IMR-90 (cell line): ENCODE measurements around the gene PGA3. TPM values are rescaled to one million over a fixed set of nuclear protein-coding genes. Genes with fewer than 3 reads are reported as not detected.

Source experiments
- ATAC-seq: fragments of 200-7000 bp; cut with Tn5 transposase; 2 replicates; pipeline ENCODE4 v1.9.1; 2020; ENCODE audit warnings: low read depth, mild to moderate bottlenecking, moderate library complexity
- BruUV-seq: library from RNA; stranded (reverse); fragments of 400-500 nt; replicated peaks from 2 replicates; lab custom pipeline; 2021; lab: Mats Ljungman, UMichigan
- CTCF ChIA-PET: fragments of 300-600 bp; formaldehyde crosslinking; extraction: SDS; loops from one replicate; lab custom pipeline; 2021; ENCODE audit warnings: antibody characterized with exemption; lab: Yijun Ruan, JAX
- POLR2A ChIA-PET: fragments of 300-600 bp; sonication (Branson Sonifier 250); formaldehyde crosslinking; loops from one replicate; lab custom pipeline; 2022; ENCODE audit warnings: antibody characterized with exemption; ENCODE audit not compliant: unreplicated experiment; lab: Charles Lee
- DNase-seq: peaks from one replicate; pipeline ENCODE4 v3.0.0; 2013
- H2AFZ ChIP-seq: replicated peaks from 2 replicates; pipeline ENCODE3; 2013; ENCODE audit warnings: low read length, mild to moderate bottlenecking; ENCODE audit not compliant: poor library complexity
- H2AK5ac ChIP-seq: 2 replicates; pipeline ENCODE4 v1.6.1; 2013; ENCODE audit warnings: low read depth, low read length, inconsistent platforms
- H2AK9ac ChIP-seq: replicated peaks from 2 replicates; pipeline ENCODE3; 2013; ENCODE audit warnings: mild to moderate bottlenecking, low read depth, low read length, moderate library complexity; ENCODE audit not compliant: poor library complexity
- H2BK120ac ChIP-seq: 2 replicates; pipeline ENCODE4 v1.6.1; 2013; ENCODE audit warnings: low read depth, low read length, inconsistent platforms
- H2BK15ac ChIP-seq: 3 replicates; pipeline ENCODE4 v1.6.1; 2013; ENCODE audit warnings: low read depth, low read length, inconsistent platforms
- H2BK20ac ChIP-seq: 2 replicates; pipeline ENCODE4 v1.6.1; 2013; ENCODE audit warnings: low read depth, mild to moderate bottlenecking, inconsistent platforms, low read length, moderate library complexity
- H2BK5ac ChIP-seq: 2 replicates; pipeline ENCODE4 v1.6.1; 2013; ENCODE audit warnings: mild to moderate bottlenecking, low read depth, low read length, inconsistent platforms; ENCODE audit not compliant: poor library complexity, severe bottlenecking
- H3K14ac ChIP-seq: replicated peaks from 2 replicates; pipeline ENCODE4 v1.6.1; 2013; ENCODE audit warnings: low read depth, low read length, inconsistent platforms
- H3K18ac ChIP-seq: 2 replicates; pipeline ENCODE4 v1.6.1; 2013; ENCODE audit warnings: low read depth, low read length, control low read depth
- H3K23ac ChIP-seq: 2 replicates; pipeline ENCODE4 v1.6.1; 2013; ENCODE audit warnings: low read depth, low read length, inconsistent platforms
- H3K27ac ChIP-seq: 2 replicates; pipeline ENCODE4 v1.5.1; 2013; ENCODE audit warnings: mild to moderate bottlenecking, control low read depth, low read length; ENCODE audit not compliant: insufficient read depth
- H3K27me3 ChIP-seq: 2 replicates; pipeline ENCODE4 v1.6.1; 2013; ENCODE audit warnings: low read length; ENCODE audit not compliant: control insufficient read depth, insufficient read depth
- H3K36me3 ChIP-seq: 2 replicates; pipeline ENCODE4 v1.6.1; 2013; ENCODE audit warnings: low read length, mixed read lengths; ENCODE audit not compliant: control insufficient read depth, insufficient read depth
- H3K4ac ChIP-seq: 2 replicates; pipeline ENCODE4 v1.6.1; 2013; ENCODE audit warnings: low read depth, low read length, inconsistent platforms
- H3K4me1 ChIP-seq: 2 replicates; pipeline ENCODE4 v1.6.1; 2013; ENCODE audit warnings: low read length, mixed read lengths; ENCODE audit not compliant: control insufficient read depth, insufficient read depth
- H3K4me2 ChIP-seq: 2 replicates; pipeline ENCODE4 v1.6.1; 2013; ENCODE audit warnings: low read depth, mild to moderate bottlenecking, control low read depth, low read length, moderate library complexity
- H3K4me3 ChIP-seq: 2 replicates; pipeline ENCODE4 v1.5.1; 2013; ENCODE audit warnings: low read depth, mild to moderate bottlenecking, control low read depth, low read length, moderate library complexity; ENCODE audit not compliant: insufficient read depth
- H3K56ac ChIP-seq: 2 replicates; pipeline ENCODE4 v1.6.1; 2013; ENCODE audit warnings: low read length, inconsistent platforms; ENCODE audit not compliant: insufficient read depth; ENCODE audit errors: extremely low read depth
- H3K79me1 ChIP-seq, 2 experiments: 2 replicates each; pipeline ENCODE4 v1.6.1; 2013; ENCODE audit warnings: low read length in 2 of 2, inconsistent platforms in 1 of 2, low read depth in 1 of 2
- H3K9ac ChIP-seq: 2 replicates; pipeline ENCODE4 v1.6.1; 2013; ENCODE audit warnings: low read depth, low read length, control low read depth
- H3K9me1 ChIP-seq: 2 replicates; pipeline ENCODE4 v1.6.1; 2013; ENCODE audit warnings: low read length, inconsistent platforms; ENCODE audit not compliant: insufficient read depth
- H3K9me3 ChIP-seq: 2 replicates; pipeline ENCODE4 v1.6.1; 2013; ENCODE audit warnings: low read length; ENCODE audit not compliant: control insufficient read depth, insufficient read depth
- H4K20me1 ChIP-seq: 2 replicates; pipeline ENCODE4 v1.6.1; 2013; ENCODE audit warnings: low read length, inconsistent platforms; ENCODE audit not compliant: insufficient read depth
- H4K5ac ChIP-seq: 2 replicates; pipeline ENCODE4 v1.6.1; 2013; ENCODE audit warnings: mild to moderate bottlenecking, low read depth, low read length, control low read depth
- H4K8ac ChIP-seq, 2 experiments: 2 replicates each; pipeline ENCODE4 v1.6.1; 2013; ENCODE audit warnings: low read depth in 2 of 2, low read length in 2 of 2, control low read depth in 1 of 2, inconsistent platforms in 1 of 2
- H4K91ac ChIP-seq: 2 replicates; pipeline ENCODE4 v1.6.1; 2013; ENCODE audit warnings: low read depth, low read length, inconsistent platforms; ENCODE audit not compliant: insufficient read depth
- BHLHE40 ChIP-seq: fragments of 150-350 bp; IDR thresholded peaks from 2 replicates; pipeline ENCODE4 v1.6.1; 2016; ENCODE audit warnings: mild to moderate bottlenecking, low read depth, low read length
- CHD1 ChIP-seq: IDR thresholded peaks from 2 replicates; pipeline ENCODE4 v1.6.1; 2012; ENCODE audit warnings: low read depth, low read length, improper control_type of control experiment
- MXI1 ChIP-seq: IDR thresholded peaks from 2 replicates; pipeline ENCODE4 v1.6.1; 2012; ENCODE audit warnings: low read depth, mild to moderate bottlenecking, low read length, moderate library complexity, borderline replicate concordance
- RCOR1 ChIP-seq: IDR thresholded peaks from 2 replicates; pipeline ENCODE4 v1.6.1; 2012; ENCODE audit warnings: mild to moderate bottlenecking, low read length, improper control_type of control experiment; ENCODE audit not compliant: insufficient replicate concordance
- RFX5 ChIP-seq: IDR thresholded peaks from 2 replicates; pipeline ENCODE4 v1.8.0; 2012; ENCODE audit warnings: low read depth, mild to moderate bottlenecking, low read length, moderate library complexity
- WGBS, 2 experiments: methylation state at CpG; one replicate each; pipeline versions ENCODE4 v1.1.5 to v1.1.7; 2013; ENCODE audit warnings: missing lambda C conversion rate in 2 of 2; ENCODE audit not compliant: insufficient read length in 1 of 2; ENCODE audit errors: extremely low coverage in 2 of 2; 5-methylcytosine and 5-hydroxymethylcytosine counted together
- dilution Hi-C: fragments of 300-500 bp; cut with HindIII; formaldehyde crosslinking; loops from one replicate; pipeline ENCODE4 v1.14.3; 2018; ENCODE audit warnings: low sequenced_read_pairs; ENCODE audit not compliant: unreplicated experiment
- in situ Hi-C: fragments of 300-500 bp; cut with MboI; formaldehyde crosslinking; loops from 3 replicates; pipeline ENCODE4 v1.14.3; 2019; ENCODE audit warnings: low sequenced_read_pairs, inconsistent platforms, mixed read lengths
- intact Hi-C: fragments of 100-400 bp; cut with micrococcal nuclease; formaldehyde crosslinking; loops from 2 replicates; pipeline ENCODE4 v1.10.0; 2022
- polyA plus RNA-seq, 3 experiments: library from polyadenylated mRNA; depleted of rRNA; stranded (reverse); fragments of >200 nt; gene quantifications; 2 replicates each; pipeline ENCODE4 v1.2.3, GENCODE V29; 2012; ENCODE audit warnings: low replicate concordance in 1 of 3
- total RNA-seq: library from RNA; depleted of rRNA; stranded (reverse); fragments of >200 nt; gene quantifications from 2 replicates; pipeline ENCODE4 v1.2.3, GENCODE V29; 2012
- TF ChIP-seq, protein P1 (sequence below): fragments of 150-350 bp; IDR thresholded peaks from 2 replicates; pipeline ENCODE4 v1.6.1; 2016; ENCODE audit warnings: low read depth, mild to moderate bottlenecking, low read length, moderate library complexity, borderline replicate concordance

PGA3 gene
- total and polyA plus RNA-seq, 2 of the 4 experiments (the other 2 are of a cell fraction): 0.18 TPM; not detected in 1

DNA sequence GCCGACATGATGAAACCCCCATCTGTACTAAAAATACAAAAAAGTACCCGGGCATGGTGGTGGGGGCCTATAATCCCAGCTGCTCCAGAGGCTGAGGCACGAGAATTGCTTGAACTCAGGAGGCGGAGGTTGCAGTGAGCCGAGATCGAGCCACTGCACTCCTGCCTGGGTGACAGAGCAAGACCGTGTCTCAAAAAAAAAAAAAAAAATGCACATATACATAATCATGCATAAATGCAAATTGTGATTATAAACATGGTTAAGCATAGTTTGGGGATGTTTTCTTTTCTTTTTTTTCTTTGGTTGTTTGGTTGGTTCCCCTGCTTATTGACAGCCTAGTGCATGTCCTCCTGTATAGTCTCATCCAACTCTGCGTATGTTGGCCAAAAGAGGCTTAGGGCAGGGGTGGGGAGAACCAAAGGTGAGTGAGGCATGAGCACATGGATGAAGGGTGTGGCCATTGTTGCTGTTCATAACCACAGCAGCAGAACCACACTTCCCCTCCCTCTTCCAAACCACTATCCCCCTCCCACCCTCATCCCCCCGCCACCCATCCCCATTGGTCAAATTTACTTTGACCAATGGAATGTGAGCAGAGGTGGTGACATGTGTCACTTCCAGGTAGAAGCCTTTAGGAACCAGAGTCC lies 35.1 kb upstream of the PGA3 start:
- DNase-seq (no peak), ATAC-seq (no peak)
- in situ Hi-C loops: no loop called here
- no peak overlapping the region for H3K4me2 ChIP-seq
- no peak overlapping the region for H2AK9ac ChIP-seq
- no peaks in the 10 kb centered on the region; the same call in none of the 2 replicates for H3K9me3 ChIP-seq
- no peak overlapping the region for H3K18ac ChIP-seq
- no peak overlapping the region for H4K5ac ChIP-seq
- H4K20me1 ChIP-seq: no peaks in the 10 kb centered on the region
- no peak overlapping the region for H3K27ac ChIP-seq
- dilution Hi-C loops: no loop called here
- H2BK120ac ChIP-seq: no peak overlapping the region
- H3K56ac ChIP-seq: no peak overlapping the region
- H3K4me1 ChIP-seq: no peaks in the 10 kb centered on the region
- peaks cover 27% of the 10 kb centered on the region for H3K27me3 ChIP-seq
- ChIA-PET CTCF (no interaction called here), POLR2A (no interaction called here)
- no peak overlapping the region for H4K8ac ChIP-seq
- no peak overlapping the region for H3K14ac ChIP-seq
- H2AFZ ChIP-seq: no peak overlapping the region
- H2BK20ac ChIP-seq: no peak overlapping the region
- BruUV-seq: no TSS peak
- H3K9ac ChIP-seq: no peak overlapping the region
- H3K4ac ChIP-seq: no peak overlapping the region
- H3K9me1 ChIP-seq: no peaks in the 10 kb centered on the region
- intact Hi-C loops: no loop called here
- H3K23ac ChIP-seq: no peak overlapping the region
- H3K36me3 ChIP-seq: no peaks in the 10 kb centered on the region
- H3K79me1 ChIP-seq: no peaks in the 10 kb centered on the region
- no peak overlapping the region for H3K4me3 ChIP-seq
- no peak overlapping the region for H2AK5ac ChIP-seq
- no peak overlapping the region for H4K91ac ChIP-seq
- H2BK15ac ChIP-seq: no peak overlapping the region
- TF ChIP-seq, protein P1, sequence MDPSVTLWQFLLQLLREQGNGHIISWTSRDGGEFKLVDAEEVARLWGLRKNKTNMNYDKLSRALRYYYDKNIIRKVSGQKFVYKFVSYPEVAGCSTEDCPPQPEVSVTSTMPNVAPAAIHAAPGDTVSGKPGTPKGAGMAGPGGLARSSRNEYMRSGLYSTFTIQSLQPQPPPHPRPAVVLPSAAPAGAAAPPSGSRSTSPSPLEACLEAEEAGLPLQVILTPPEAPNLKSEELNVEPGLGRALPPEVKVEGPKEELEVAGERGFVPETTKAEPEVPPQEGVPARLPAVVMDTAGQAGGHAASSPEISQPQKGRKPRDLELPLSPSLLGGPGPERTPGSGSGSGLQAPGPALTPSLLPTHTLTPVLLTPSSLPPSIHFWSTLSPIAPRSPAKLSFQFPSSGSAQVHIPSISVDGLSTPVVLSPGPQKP: no peak
- TF ChIP-seq RFX5 (no peak), MXI1 (no peak), RCOR1 (no peak), BHLHE40 (no peak), CHD1 (no peak)
- 100% methylated on average over 1 of the region's 9 CpGs; no CpG with 5 or more reads in 1 of the 2 experiments for WGBS, 2 experiments
- H2BK5ac ChIP-seq: no peak overlapping the region
